DND-41 (cell line): Measurements from ENCODE around the gene LDB2.

ENCODE experiments used
- EZH2 ChIP-seq: IDR thresholded peaks from 3 replicates; pipeline ENCODE4 v1.6.1; 2012; ENCODE audit warnings: borderline replicate concordance, low read depth, mild to moderate bottlenecking, moderate library complexity, low read length, inconsistent platforms; ENCODE audit not compliant: severe bottlenecking
- TF ChIP-seq, protein P1 (sequence below): IDR thresholded peaks from 2 replicates; pipeline ENCODE4 v1.5.1; 2012; ENCODE audit warnings: borderline replicate concordance, low read length, moderate library complexity, mild to moderate bottlenecking; ENCODE audit not compliant: poor library complexity, severe bottlenecking; ENCODE audit errors: extremely low read depth

- TF ChIP-seq, protein P1, sequence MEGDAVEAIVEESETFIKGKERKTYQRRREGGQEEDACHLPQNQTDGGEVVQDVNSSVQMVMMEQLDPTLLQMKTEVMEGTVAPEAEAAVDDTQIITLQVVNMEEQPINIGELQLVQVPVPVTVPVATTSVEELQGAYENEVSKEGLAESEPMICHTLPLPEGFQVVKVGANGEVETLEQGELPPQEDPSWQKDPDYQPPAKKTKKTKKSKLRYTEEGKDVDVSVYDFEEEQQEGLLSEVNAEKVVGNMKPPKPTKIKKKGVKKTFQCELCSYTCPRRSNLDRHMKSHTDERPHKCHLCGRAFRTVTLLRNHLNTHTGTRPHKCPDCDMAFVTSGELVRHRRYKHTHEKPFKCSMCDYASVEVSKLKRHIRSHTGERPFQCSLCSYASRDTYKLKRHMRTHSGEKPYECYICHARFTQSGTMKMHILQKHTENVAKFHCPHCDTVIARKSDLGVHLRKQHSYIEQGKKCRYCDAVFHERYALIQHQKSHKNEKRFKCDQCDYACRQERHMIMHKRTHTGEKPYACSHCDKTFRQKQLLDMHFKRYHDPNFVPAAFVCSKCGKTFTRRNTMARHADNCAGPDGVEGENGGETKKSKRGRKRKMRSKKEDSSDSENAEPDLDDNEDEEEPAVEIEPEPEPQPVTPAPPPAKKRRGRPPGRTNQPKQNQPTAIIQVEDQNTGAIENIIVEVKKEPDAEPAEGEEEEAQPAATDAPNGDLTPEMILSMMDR: no peak
- no peak for TF ChIP-seq EZH2
These were observed 68.4 kb downstream of the LDB2 start for GRCh38 chr4:16830081-16830480.
